DND-41 (cell line): ENCODE data around the gene SART1.

Experiments used
- ATAC-seq: fragments of 200-7000 bp; cut with Tn5 transposase; 3 replicates; pipeline ENCODE4 v1.9.1; 2021; ENCODE audit warnings: low read depth; ENCODE audit not compliant: insufficient read depth
- DNase-seq: peaks from one replicate; pipeline ENCODE4 v3.0.0-alpha.2; 2020
- H2AFZ ChIP-seq: 2 replicates; pipeline ENCODE4 v1.6.0; 2012; ENCODE audit warnings: low read depth, low read length
- H3K27ac ChIP-seq: 2 replicates; pipeline ENCODE4 v1.5.1; 2012; ENCODE audit warnings: low read length, inconsistent platforms
- H3K27me3 ChIP-seq: fragments of 200-600 bp; sonication (generic); 2 replicates; pipeline ENCODE4 v1.6.0; 2012; ENCODE audit warnings: low read length, mild to moderate bottlenecking, inconsistent platforms; ENCODE audit not compliant: insufficient read depth, poor library complexity
- H3K36me3 ChIP-seq: 2 replicates; pipeline ENCODE4 v1.5.1; 2012; ENCODE audit warnings: low read length, inconsistent platforms; ENCODE audit not compliant: insufficient read depth
- H3K4me1 ChIP-seq: 2 replicates; pipeline ENCODE4 v1.5.1; 2012; ENCODE audit warnings: mild to moderate bottlenecking, low read length; ENCODE audit not compliant: insufficient read depth
- H3K4me2 ChIP-seq: 2 replicates; pipeline ENCODE4 v1.6.0; 2012; ENCODE audit warnings: mild to moderate bottlenecking, moderate library complexity, low read length, inconsistent platforms; ENCODE audit not compliant: insufficient read depth
- H3K4me3 ChIP-seq, 2 experiments: fragments of 200-600 bp in 1 of 2; shearing (Covaris generic) in 1 of 2; 2 replicates each; pipeline ENCODE4 v1.5.1; 2012 to 2016; ENCODE audit warnings: inconsistent platforms in 2 of 2, low read length in 2 of 2, mild to moderate bottlenecking in 2 of 2, low read depth in 1 of 2, moderate library complexity in 1 of 2
- H3K79me2 ChIP-seq: 2 replicates; pipeline ENCODE4 v1.6.0; 2012; ENCODE audit warnings: low read length, inconsistent platforms; ENCODE audit not compliant: insufficient read depth
- H3K9ac ChIP-seq: 2 replicates; pipeline ENCODE4 v1.6.0; 2012; ENCODE audit warnings: low read depth, mild to moderate bottlenecking, inconsistent platforms, low read length, moderate library complexity
- H3K9me3 ChIP-seq: 2 replicates; pipeline ENCODE4 v1.5.1; 2012; ENCODE audit warnings: low read length, moderate library complexity, mild to moderate bottlenecking, inconsistent platforms; ENCODE audit not compliant: insufficient read depth, severe bottlenecking
- H4K20me1 ChIP-seq: 2 replicates; pipeline ENCODE4 v1.6.0; 2012; ENCODE audit warnings: low read length; ENCODE audit not compliant: insufficient read depth
- EZH2 ChIP-seq: IDR thresholded peaks from 3 replicates; pipeline ENCODE4 v1.6.1; 2012; ENCODE audit warnings: borderline replicate concordance, low read depth, mild to moderate bottlenecking, moderate library complexity, low read length, inconsistent platforms; ENCODE audit not compliant: severe bottlenecking
- TF ChIP-seq, protein P1 (sequence below): IDR thresholded peaks from 2 replicates; pipeline ENCODE4 v1.5.1; 2012; ENCODE audit warnings: borderline replicate concordance, low read length, moderate library complexity, mild to moderate bottlenecking; ENCODE audit not compliant: poor library complexity, severe bottlenecking; ENCODE audit errors: extremely low read depth

Gene SART1

GRCh38 chr11:66012371-66012945 lies 50.9 kb downstream of the SART1 start:
- H3K27me3 ChIP-seq: no peaks in the 10 kb centered on the region
- DNase-seq (no peak), ATAC-seq (no peak)
- no peak overlapping the region for H2AFZ ChIP-seq
- H3K79me2 ChIP-seq: no peaks in the 10 kb centered on the region
- no peak overlapping the region for H3K4me3 ChIP-seq
- peaks cover 4% of the 10 kb centered on the region for H3K4me1 ChIP-seq
- H3K9ac ChIP-seq: no peak overlapping the region
- H3K9me3 ChIP-seq: no peaks in the 10 kb centered on the region
- peaks cover 6% of the 10 kb centered on the region; the same call in 1 of the 2 replicates for H4K20me1 ChIP-seq
- no peaks in the 10 kb centered on the region for H3K36me3 ChIP-seq
- no peak for TF ChIP-seq EZH2
- TF ChIP-seq, protein P1, sequence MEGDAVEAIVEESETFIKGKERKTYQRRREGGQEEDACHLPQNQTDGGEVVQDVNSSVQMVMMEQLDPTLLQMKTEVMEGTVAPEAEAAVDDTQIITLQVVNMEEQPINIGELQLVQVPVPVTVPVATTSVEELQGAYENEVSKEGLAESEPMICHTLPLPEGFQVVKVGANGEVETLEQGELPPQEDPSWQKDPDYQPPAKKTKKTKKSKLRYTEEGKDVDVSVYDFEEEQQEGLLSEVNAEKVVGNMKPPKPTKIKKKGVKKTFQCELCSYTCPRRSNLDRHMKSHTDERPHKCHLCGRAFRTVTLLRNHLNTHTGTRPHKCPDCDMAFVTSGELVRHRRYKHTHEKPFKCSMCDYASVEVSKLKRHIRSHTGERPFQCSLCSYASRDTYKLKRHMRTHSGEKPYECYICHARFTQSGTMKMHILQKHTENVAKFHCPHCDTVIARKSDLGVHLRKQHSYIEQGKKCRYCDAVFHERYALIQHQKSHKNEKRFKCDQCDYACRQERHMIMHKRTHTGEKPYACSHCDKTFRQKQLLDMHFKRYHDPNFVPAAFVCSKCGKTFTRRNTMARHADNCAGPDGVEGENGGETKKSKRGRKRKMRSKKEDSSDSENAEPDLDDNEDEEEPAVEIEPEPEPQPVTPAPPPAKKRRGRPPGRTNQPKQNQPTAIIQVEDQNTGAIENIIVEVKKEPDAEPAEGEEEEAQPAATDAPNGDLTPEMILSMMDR: no peak
- H3K4me2 ChIP-seq: no peak overlapping the region
- no peak overlapping the region for H3K27ac ChIP-seq

GRCh38 chr11:66012946-66013761 lies 51.6 kb downstream of the SART1 start:
- TF ChIP-seq, protein P1: no peak
- TF ChIP-seq EZH2: no peak
- no peak for DNase-seq
- no peaks in the 10 kb centered on the region for H3K4me1 ChIP-seq
- H4K20me1 ChIP-seq: peaks cover 3% of the 10 kb centered on the region; the same call in 1 of the 2 replicates
- no peak overlapping the region for H3K4me2 ChIP-seq
- no peak overlapping the region for H3K27ac ChIP-seq
- H3K9me3 ChIP-seq: no peaks in the 10 kb centered on the region
- no peaks in the 10 kb centered on the region for H3K79me2 ChIP-seq
- H3K4me3 ChIP-seq: no peak overlapping the region
- no peaks in the 10 kb centered on the region for H3K36me3 ChIP-seq
- no peak for ATAC-seq
- H3K9ac ChIP-seq: no peak overlapping the region
- H2AFZ ChIP-seq: no peak overlapping the region
- H3K27me3 ChIP-seq: no peaks in the 10 kb centered on the region

- Histone ChIP-seq H3K79me2 (no peaks in the 10 kb centered on the region), H3K36me3 (no peaks in the 10 kb centered on the region), H3K4me3 (no peak overlapping the region), H3K4me1 (no peaks in the 10 kb centered on the region), H3K9ac (no peak overlapping the region), H3K9me3 (no peaks in the 10 kb centered on the region), H4K20me1 (peaks cover 3% of the 10 kb centered on the region; the same call in 1 of the 2 replicates), H3K27me3 (no peaks in the 10 kb centered on the region), H2AFZ (no peak overlapping the region), H3K27ac (no peak overlapping the region), H3K4me2 (no peak overlapping the region)
- DNase-seq (no peak), ATAC-seq (no peak)
- TF ChIP-seq, protein P1: no peak
- TF ChIP-seq EZH2: no peak
Observed at GRCh38 chr11:66013762-66014100, 52.2 kb downstream of the SART1 start.
